ENCODE results near the gene POLR3E.

Gene POLR3E

GRCh38 chr16:22274916-22275315, 22.3 kb upstream of the POLR3E start:
- H3K9me3 ChIP-seq (ENCODE audit: severe bottlenecking), result no peaks in the 10 kb centered on the region
- no peaks in the 10 kb centered on the region for H3K27me3 ChIP-seq (ENCODE audit: insufficient read depth, poor library complexity, severe bottlenecking)
- peaks cover 49% of the 10 kb centered on the region for H3K36me3 ChIP-seq (ENCODE audit: low read depth)
- DNase-seq (ENCODE audit: low spot score) (no peak), ATAC-seq (ENCODE audit: low read depth) (no peak)
- H3K4me1 ChIP-seq (ENCODE audit: insufficient read depth, poor library complexity, severe bottlenecking), result no peaks in the 10 kb centered on the region
- H3K27ac ChIP-seq (ENCODE audit: poor library complexity, severe bottlenecking), result no peak overlapping the region
- no peak overlapping the region for H3K4me3 ChIP-seq (ENCODE audit: severe bottlenecking)
- no peak for TF ChIP-seq CTCF (IDR thresholded peaks at IDR 0.05; ENCODE audit: poor library complexity, severe bottlenecking)

- H3K27me3 ChIP-seq (ENCODE audit: insufficient read depth, poor library complexity, severe bottlenecking), result no peaks in the 10 kb centered on the region
- TF ChIP-seq CTCF (IDR thresholded peaks at IDR 0.05; ENCODE audit: poor library complexity, severe bottlenecking), result no peak
- H3K27ac ChIP-seq (ENCODE audit: poor library complexity, severe bottlenecking), result no peak overlapping the region
- no peaks in the 10 kb centered on the region for H3K9me3 ChIP-seq (ENCODE audit: severe bottlenecking)
- H3K4me3 ChIP-seq (ENCODE audit: severe bottlenecking), result no peak overlapping the region
- H3K36me3 ChIP-seq (ENCODE audit: low read depth), result peaks cover 51% of the 10 kb centered on the region
- H3K4me1 ChIP-seq (ENCODE audit: insufficient read depth, poor library complexity, severe bottlenecking), result no peaks in the 10 kb centered on the region
- DNase-seq (ENCODE audit: low spot score) (no peak), ATAC-seq (ENCODE audit: low read depth) (no peak; the same call in 2 of the 3 replicates)
Measured at GRCh38 chr16:22278441-22279230, 18.6 kb upstream of the POLR3E start.

GRCh38 chr16:22282254-22282892, 14.8 kb upstream of the POLR3E start:
- no peak overlapping the region for H3K4me3 ChIP-seq (ENCODE audit: severe bottlenecking)
- H3K9me3 ChIP-seq (ENCODE audit: severe bottlenecking), result no peaks in the 10 kb centered on the region
- H3K4me1 ChIP-seq (ENCODE audit: insufficient read depth, poor library complexity, severe bottlenecking), result no peaks in the 10 kb centered on the region
- H3K27me3 ChIP-seq (ENCODE audit: insufficient read depth, poor library complexity, severe bottlenecking), result no peaks in the 10 kb centered on the region
- no peak for TF ChIP-seq CTCF (IDR thresholded peaks at IDR 0.05; ENCODE audit: poor library complexity, severe bottlenecking)
- ATAC-seq (ENCODE audit: low read depth), result no peak
- no peak overlapping the region for H3K27ac ChIP-seq (ENCODE audit: poor library complexity, severe bottlenecking)
- no peak for DNase-seq (ENCODE audit: low spot score)
- H3K36me3 ChIP-seq (ENCODE audit: low read depth), result peaks cover 36% of the 10 kb centered on the region

- no peak for ATAC-seq (ENCODE audit: low read depth)
- Histone ChIP-seq H3K4me1 (ENCODE audit: insufficient read depth, poor library complexity, severe bottlenecking) (no peaks in the 10 kb centered on the region), H3K27me3 (ENCODE audit: insufficient read depth, poor library complexity, severe bottlenecking) (no peaks in the 10 kb centered on the region), H3K27ac (ENCODE audit: poor library complexity, severe bottlenecking) (no peak overlapping the region), H3K36me3 (ENCODE audit: low read depth) (peaks cover 34% of the 10 kb centered on the region), H3K9me3 (ENCODE audit: severe bottlenecking) (no peaks in the 10 kb centered on the region), H3K4me3 (ENCODE audit: severe bottlenecking) (no peak overlapping the region)
- no peak for DNase-seq (ENCODE audit: low spot score)
- TF ChIP-seq CTCF (IDR thresholded peaks at IDR 0.05; ENCODE audit: poor library complexity, severe bottlenecking), result no peak
Measured at GRCh38 chr16:22284637-22285036, 12.6 kb upstream of the POLR3E start.

- peaks cover 31% of the 10 kb centered on the region for H3K36me3 ChIP-seq (ENCODE audit: low read depth)
- H3K4me1 ChIP-seq (ENCODE audit: insufficient read depth, poor library complexity, severe bottlenecking), result no peaks in the 10 kb centered on the region
Measured at GRCh38 chr16:22285080-22285479, 12.1 kb upstream of the POLR3E start.

More at GRCh38 chr16:22285080-22285479, 12.1 kb upstream of the POLR3E start:
- no peak for TF ChIP-seq CTCF (IDR thresholded peaks at IDR 0.05; ENCODE audit: poor library complexity, severe bottlenecking)
- no peak overlapping the region for H3K27ac ChIP-seq (ENCODE audit: poor library complexity, severe bottlenecking)
- DNase-seq (ENCODE audit: low spot score), result no peak
- H3K9me3 ChIP-seq (ENCODE audit: severe bottlenecking), result no peaks in the 10 kb centered on the region
- H3K27me3 ChIP-seq (ENCODE audit: insufficient read depth, poor library complexity, severe bottlenecking), result no peaks in the 10 kb centered on the region
- ATAC-seq (ENCODE audit: low read depth), result no peak
- H3K4me3 ChIP-seq (ENCODE audit: severe bottlenecking), result no peak overlapping the region

Measured in RWPE2 (cell line).